OCI-LY1 (cell line): ENCODE data around the gene UBE2F.

Source experiments
- H2AFZ ChIP-seq: fragments of 200-600 bp; sonication (generic), shearing (Covaris generic); 2 replicates; pipeline ENCODE4 v1.6.0; 2014; ENCODE audit warnings: antibody characterized with exemption, mild to moderate bottlenecking, low read length
- H3F3A ChIP-seq: fragments of 200-600 bp; sonication (generic), shearing (Covaris generic); 2 replicates; pipeline ENCODE4 v1.6.0; 2014; ENCODE audit warnings: mild to moderate bottlenecking, antibody characterized with exemption, low read length, moderate library complexity; ENCODE audit not compliant: insufficient read depth
- H3K27ac ChIP-seq: fragments of 200-600 bp; sonication (generic); 2 replicates; pipeline ENCODE4 v1.5.1; 2014; ENCODE audit warnings: low read length, mixed run types, mild to moderate bottlenecking, low read depth; ENCODE audit not compliant: poor library complexity, severe bottlenecking
- H3K27me3 ChIP-seq: fragments of 200-600 bp; sonication (generic); 2 replicates; pipeline ENCODE4 v1.6.0; 2014; ENCODE audit warnings: antibody characterized with exemption, mild to moderate bottlenecking, low read length, moderate library complexity; ENCODE audit not compliant: insufficient read depth
- H3K36me3 ChIP-seq: fragments of 200-600 bp; sonication (generic); 2 replicates; pipeline ENCODE4 v1.6.1; 2014; ENCODE audit warnings: mild to moderate bottlenecking, antibody characterized with exemption, low read length, moderate library complexity, mixed read lengths; ENCODE audit not compliant: insufficient read depth
- H3K4me1 ChIP-seq: fragments of 200-600 bp; sonication (generic); 2 replicates; pipeline ENCODE4 v1.5.1; 2014; ENCODE audit warnings: mild to moderate bottlenecking, low read length, moderate library complexity; ENCODE audit not compliant: insufficient read depth, severe bottlenecking
- H3K4me2 ChIP-seq: fragments of 200-600 bp; sonication (generic), shearing (Covaris generic); 2 replicates; pipeline ENCODE4 v1.6.1; 2014; ENCODE audit warnings: low read length
- H3K4me3 ChIP-seq: fragments of 200-600 bp; sonication (generic); 2 replicates; pipeline ENCODE4 v1.5.1; 2014; ENCODE audit warnings: low read length, low read depth, mild to moderate bottlenecking, mixed read lengths; ENCODE audit not compliant: poor library complexity, severe bottlenecking
- H3K79me2 ChIP-seq: fragments of 200-600 bp; shearing (Covaris generic); 2 replicates; pipeline ENCODE4 v1.6.1; 2016; ENCODE audit warnings: mixed run types, low read length, mixed read lengths; ENCODE audit not compliant: insufficient read depth
- H3K9ac ChIP-seq: fragments of 200-600 bp; sonication (generic), shearing (Covaris generic); 2 replicates; pipeline ENCODE4 v1.6.1; 2014; ENCODE audit warnings: mild to moderate bottlenecking, low read length, mixed read lengths
- H3K9me2 ChIP-seq: fragments of 200-600 bp; sonication (generic), shearing (Covaris generic); 2 replicates; pipeline ENCODE4 v1.6.1; 2014; ENCODE audit warnings: low read depth, mild to moderate bottlenecking, low read length, mixed read lengths
- H3K9me3 ChIP-seq: fragments of 200-600 bp; shearing (Covaris generic); 2 replicates; pipeline ENCODE4 v1.6.1; 2014; ENCODE audit warnings: low read length, mixed read lengths
- H4K20me1 ChIP-seq: fragments of 200-600 bp; sonication (generic), shearing (Covaris generic); 2 replicates; pipeline ENCODE4 v1.6.0; 2016; ENCODE audit warnings: mild to moderate bottlenecking, low read length; ENCODE audit not compliant: insufficient read depth
- EZH2 ChIP-seq: fragments of 200-600 bp; sonication (generic), shearing (Covaris generic); IDR thresholded peaks from 2 replicates; pipeline ENCODE4 v1.8.0; 2017; ENCODE audit warnings: borderline replicate concordance, mixed run types, mild to moderate bottlenecking, antibody characterized with exemption, low read length, moderate library complexity, mixed read lengths
- TF ChIP-seq, protein P1 (sequence below): fragments of 200-600 bp; sonication (generic), shearing (Covaris generic); IDR thresholded peaks from 2 replicates; pipeline ENCODE4 v1.5.1; 2017; ENCODE audit warnings: mild to moderate bottlenecking, antibody characterized with exemption, low read length, moderate library complexity, mixed read lengths

Gene UBE2F

DNA sequence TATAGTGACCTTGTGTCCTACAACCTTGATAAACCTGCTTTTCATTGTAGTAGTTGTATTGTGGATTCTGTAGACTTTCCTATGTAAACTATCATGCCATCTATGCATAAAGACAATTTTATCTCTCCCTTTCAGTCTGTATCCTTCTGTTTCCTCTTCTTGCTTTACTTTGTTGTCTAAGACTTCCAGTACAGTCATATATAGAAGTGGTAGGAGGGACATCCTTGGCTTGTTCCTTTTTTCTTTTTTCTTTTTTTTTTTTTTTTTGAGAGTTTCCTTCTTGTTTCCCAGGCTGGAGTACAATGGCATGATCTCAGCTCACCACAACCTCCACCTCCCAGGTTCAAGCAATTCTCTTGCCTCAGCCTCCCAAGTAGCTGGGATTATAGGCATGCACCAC, 39.7 kb downstream of the UBE2F start:
- Histone ChIP-seq H3K9ac (no peak overlapping the region), H3K9me2 (no peaks in the 10 kb centered on the region), H4K20me1 (no peaks in the 10 kb centered on the region), H3K79me2 (no peaks in the 10 kb centered on the region), H3F3A (no peaks in the 10 kb centered on the region), H3K27ac (no peak overlapping the region), H3K27me3 (no peaks in the 10 kb centered on the region), H3K4me3 (no peak overlapping the region), H3K36me3 (no peaks in the 10 kb centered on the region), H3K4me2 (no peak overlapping the region), H3K9me3 (no peaks in the 10 kb centered on the region), H3K4me1 (peaks cover 10% of the 10 kb centered on the region), H2AFZ (no peak overlapping the region)
- TF ChIP-seq, protein P1, sequence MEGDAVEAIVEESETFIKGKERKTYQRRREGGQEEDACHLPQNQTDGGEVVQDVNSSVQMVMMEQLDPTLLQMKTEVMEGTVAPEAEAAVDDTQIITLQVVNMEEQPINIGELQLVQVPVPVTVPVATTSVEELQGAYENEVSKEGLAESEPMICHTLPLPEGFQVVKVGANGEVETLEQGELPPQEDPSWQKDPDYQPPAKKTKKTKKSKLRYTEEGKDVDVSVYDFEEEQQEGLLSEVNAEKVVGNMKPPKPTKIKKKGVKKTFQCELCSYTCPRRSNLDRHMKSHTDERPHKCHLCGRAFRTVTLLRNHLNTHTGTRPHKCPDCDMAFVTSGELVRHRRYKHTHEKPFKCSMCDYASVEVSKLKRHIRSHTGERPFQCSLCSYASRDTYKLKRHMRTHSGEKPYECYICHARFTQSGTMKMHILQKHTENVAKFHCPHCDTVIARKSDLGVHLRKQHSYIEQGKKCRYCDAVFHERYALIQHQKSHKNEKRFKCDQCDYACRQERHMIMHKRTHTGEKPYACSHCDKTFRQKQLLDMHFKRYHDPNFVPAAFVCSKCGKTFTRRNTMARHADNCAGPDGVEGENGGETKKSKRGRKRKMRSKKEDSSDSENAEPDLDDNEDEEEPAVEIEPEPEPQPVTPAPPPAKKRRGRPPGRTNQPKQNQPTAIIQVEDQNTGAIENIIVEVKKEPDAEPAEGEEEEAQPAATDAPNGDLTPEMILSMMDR, result no peak
- no peak for TF ChIP-seq EZH2

DNA sequence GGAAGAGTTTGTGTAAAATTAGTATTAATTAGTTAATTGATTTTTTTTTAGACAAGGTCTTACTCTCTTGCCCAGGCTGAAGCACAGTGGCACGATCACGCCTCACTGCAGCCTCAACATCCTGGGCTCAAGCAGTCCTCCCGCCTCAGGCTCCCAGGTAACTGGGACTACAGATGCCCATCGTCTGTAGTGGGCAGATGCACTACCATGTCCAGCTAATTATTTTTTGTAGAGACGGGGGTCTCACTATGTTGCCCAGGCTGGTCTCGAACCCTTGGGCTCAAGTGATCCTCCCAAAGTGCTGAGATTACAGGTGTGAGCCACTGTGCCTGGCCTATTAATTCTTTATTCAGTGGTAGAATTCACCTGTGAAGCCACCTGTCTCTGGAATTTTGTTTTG, 41.1 kb downstream of the UBE2F start:
- Histone ChIP-seq H3K79me2 (no peaks in the 10 kb centered on the region), H3K9ac (no peak overlapping the region), H3K27ac (no peak overlapping the region), H3K4me3 (no peak overlapping the region), H3K9me3 (no peaks in the 10 kb centered on the region), H2AFZ (no peak overlapping the region), H4K20me1 (no peaks in the 10 kb centered on the region), H3F3A (no peaks in the 10 kb centered on the region), H3K4me2 (no peak overlapping the region), H3K36me3 (no peaks in the 10 kb centered on the region), H3K27me3 (no peaks in the 10 kb centered on the region), H3K4me1 (peaks cover 10% of the 10 kb centered on the region), H3K9me2 (no peaks in the 10 kb centered on the region)
- TF ChIP-seq, protein P1, result no peak
- TF ChIP-seq EZH2, result no peak

DNA sequence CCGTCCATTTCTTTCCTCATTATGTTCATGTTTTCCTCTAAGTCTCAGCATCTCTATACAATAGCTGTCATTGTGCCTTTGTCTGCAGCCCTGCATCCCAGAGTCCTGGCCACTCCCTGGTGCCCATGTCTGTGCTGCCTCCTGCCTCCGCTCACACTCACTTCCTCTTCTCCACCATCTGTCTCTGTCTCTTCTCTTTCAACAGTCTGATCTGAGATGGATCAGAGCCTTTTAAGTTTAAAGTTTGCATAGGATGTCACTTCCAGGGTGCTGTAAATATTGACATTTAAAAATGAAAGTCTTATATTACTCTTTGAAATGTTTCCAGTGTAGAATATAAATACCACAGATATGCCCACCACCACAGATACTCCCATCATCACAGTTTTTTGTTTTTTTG, 42.7 kb downstream of the UBE2F start:
- H3K36me3 ChIP-seq, result no peaks in the 10 kb centered on the region
- H3K9me2 ChIP-seq, result no peaks in the 10 kb centered on the region
- H3K27ac ChIP-seq, result no peak overlapping the region
- no peaks in the 10 kb centered on the region for H4K20me1 ChIP-seq
- H3K4me3 ChIP-seq, result no peak overlapping the region
- no peak overlapping the region for H2AFZ ChIP-seq
- peaks cover 7% of the 10 kb centered on the region for H3K4me1 ChIP-seq
- no peaks in the 10 kb centered on the region for H3K27me3 ChIP-seq
- no peaks in the 10 kb centered on the region for H3F3A ChIP-seq
- H3K9me3 ChIP-seq, result no peaks in the 10 kb centered on the region
- TF ChIP-seq EZH2, result no peak
- TF ChIP-seq, protein P1, result no peak
- H3K9ac ChIP-seq, result no peak overlapping the region
- no peaks in the 10 kb centered on the region for H3K79me2 ChIP-seq
- H3K4me2 ChIP-seq, result no peak overlapping the region
